Type B pancreatic cell (in vitro differentiated cells): ENCODE measurements around the gene DEGS2. TPM values are rescaled to one million over a fixed set of nuclear protein-coding genes. Genes with fewer than 3 reads are reported as not detected.
A peak's percentile ranks its signal among the peaks of the same experiment; 100 is the strongest.

Source experiments
- DNase-seq: peaks from one replicate; pipeline ENCODE4 v3.0.0; 2021; ENCODE audit warnings: mixed read lengths; ENCODE audit not compliant: unreplicated experiment; ENCODE audit errors: extremely low spot score
- H3K27ac Mint-ChIP-seq: 2 replicates; pipeline ENCODE4 v1.8.0; 2021; ENCODE audit warnings: mild to moderate bottlenecking, mixed read lengths
- H3K27me3 Mint-ChIP-seq: 2 replicates; pipeline ENCODE4 v1.8.0; 2021; ENCODE audit warnings: mixed read lengths
- H3K36me3 Mint-ChIP-seq: 2 replicates; pipeline ENCODE4 v1.8.0; 2021; ENCODE audit warnings: mixed read lengths
- H3K4me1 Mint-ChIP-seq: one replicate; pipeline ENCODE4 v1.8.0; 2021; ENCODE audit warnings: mixed read lengths; ENCODE audit not compliant: unreplicated experiment
- H3K4me3 Mint-ChIP-seq: 2 replicates; pipeline ENCODE4 v1.8.0; 2021; ENCODE audit warnings: mild to moderate bottlenecking, mixed read lengths
- H3K9me3 Mint-ChIP-seq: 2 replicates; pipeline ENCODE4 v1.8.0; 2021; ENCODE audit warnings: mixed read lengths
- CTCF ChIP-seq: fragments of 200-600 bp; sonication (generic); conservative IDR thresholded peaks from 2 replicates; pipeline ENCODE4 v1.5.0; 2021; ENCODE audit warnings: antibody characterized with exemption, mild to moderate bottlenecking
- total RNA-seq: library from RNA; stranded (reverse); gene quantifications from 2 replicates; pipeline ENCODE4 v1.2.1, GENCODE V29; 2021; ENCODE audit warnings: low replicate concordance

DEGS2 gene
- total RNA-seq, 1 donor from 2014 or later, result 5.2 TPM

GRCh38 chr14:100108042-100108825, 51.2 kb downstream of the DEGS2 start:
- peaks cover 37% of the 10 kb centered on the region for H3K4me1 Mint-ChIP-seq
- H3K36me3 Mint-ChIP-seq, result peaks cover 10% of the 10 kb centered on the region
- DNase-seq, result peak; percentile 89
- H3K27me3 Mint-ChIP-seq, result no peaks in the 10 kb centered on the region
- peak; percentile 93 for TF ChIP-seq CTCF
- peak overlapping the region; percentile 42 for H3K4me3 Mint-ChIP-seq
- H3K9me3 Mint-ChIP-seq, result no peaks in the 10 kb centered on the region
- peak overlapping the region; percentile 83 for H3K27ac Mint-ChIP-seq

- H3K4me3 Mint-ChIP-seq, result no peak overlapping the region
- H3K27ac Mint-ChIP-seq, result peak overlapping the region; percentile 39
- peaks cover 8% of the 10 kb centered on the region for H3K36me3 Mint-ChIP-seq
- no peaks in the 10 kb centered on the region for H3K9me3 Mint-ChIP-seq
- TF ChIP-seq CTCF, result no peak
- peaks cover 38% of the 10 kb centered on the region for H3K4me1 Mint-ChIP-seq
- DNase-seq, result no peak
- H3K27me3 Mint-ChIP-seq, result no peaks in the 10 kb centered on the region
Observed at GRCh38 chr14:100107236-100107635, 52.2 kb downstream of the DEGS2 start.

- no peak for DNase-seq
- H3K4me1 Mint-ChIP-seq, result peaks cover 32% of the 10 kb centered on the region
- H3K36me3 Mint-ChIP-seq, result peaks cover 8% of the 10 kb centered on the region
- no peak overlapping the region for H3K4me3 Mint-ChIP-seq
- H3K27me3 Mint-ChIP-seq, result no peaks in the 10 kb centered on the region
- H3K9me3 Mint-ChIP-seq, result no peaks in the 10 kb centered on the region
- no peak overlapping the region for H3K27ac Mint-ChIP-seq
- peak; percentile 17 for TF ChIP-seq CTCF
Observed at GRCh38 chr14:100106250-100107112, 53.0 kb downstream of the DEGS2 start.

GRCh38 chr14:100105357-100106169, 53.9 kb downstream of the DEGS2 start:
- Mint-ChIP-seq H3K36me3 (peaks cover 8% of the 10 kb centered on the region), H3K9me3 (no peaks in the 10 kb centered on the region), H3K4me3 (no peak overlapping the region), H3K27me3 (no peaks in the 10 kb centered on the region), H3K27ac (no peak overlapping the region), H3K4me1 (peaks cover 31% of the 10 kb centered on the region)
- DNase-seq, result no peak
- TF ChIP-seq CTCF, result no peak

GRCh38 chr14:100104523-100105300, 54.7 kb downstream of the DEGS2 start:
- Mint-ChIP-seq H3K9me3 (no peaks in the 10 kb centered on the region), H3K4me1 (peaks cover 31% of the 10 kb centered on the region), H3K36me3 (peaks cover 14% of the 10 kb centered on the region), H3K4me3 (no peak overlapping the region), H3K27ac (no peak overlapping the region), H3K27me3 (no peaks in the 10 kb centered on the region)
- DNase-seq, result no peak
- peak; percentile 24 for TF ChIP-seq CTCF
